ENCODE measurements around the gene AIF1. TPM values are rescaled to one million over a fixed set of nuclear protein-coding genes. Genes with fewer than 3 reads are reported as not detected.

AIF1 gene
- polyA plus RNA-seq, 1 donor, result 57.1 TPM

GRCh38 chr6:31621320-31621939 is 6.4 kb downstream of the AIF1 start:
- peak overlapping the region; percentile 95 for H3K27ac ChIP-seq (ENCODE audit: low read length)
- WGBS (ENCODE audit: insufficient coverage, low lambda C conversion rate), result 4% methylated on average over 9 of the region's 15 CpGs
- H3K4me1 ChIP-seq (ENCODE audit: control insufficient read depth, insufficient read depth, low read length), result peaks cover 16% of the 10 kb centered on the region
- DNase-seq, result peak in 1 of 2 donors; percentile 28
- peaks cover 39% of the 10 kb centered on the region for H3K36me3 ChIP-seq (ENCODE audit: control insufficient read depth, insufficient read depth, low read length)
- peak overlapping the region; percentile 92 for H3K4me3 ChIP-seq (ENCODE audit: low read length)
- H3K9me3 ChIP-seq (ENCODE audit: control insufficient read depth, low read depth, low read length), result no peaks in the 10 kb centered on the region
- no peaks in the 10 kb centered on the region for H3K27me3 ChIP-seq (ENCODE audit: control insufficient read depth, insufficient read depth, low read length)

GRCh38 chr6:31621991-31622390 is 7.0 kb downstream of the AIF1 start:
- WGBS (ENCODE audit: insufficient coverage, low lambda C conversion rate), result 0% methylated on average over 1 of the region's 4 CpGs
- DNase-seq, result peak in 1 of 2 donors; percentile 31
- Histone ChIP-seq H3K36me3 (ENCODE audit: control insufficient read depth, insufficient read depth, low read length) (peaks cover 45% of the 10 kb centered on the region), H3K27me3 (ENCODE audit: control insufficient read depth, insufficient read depth, low read length) (no peaks in the 10 kb centered on the region), H3K4me3 (ENCODE audit: low read length) (peak overlapping the region; percentile 92), H3K4me1 (ENCODE audit: control insufficient read depth, insufficient read depth, low read length) (peaks cover 16% of the 10 kb centered on the region), H3K9me3 (ENCODE audit: control insufficient read depth, low read depth, low read length) (no peaks in the 10 kb centered on the region), H3K27ac (ENCODE audit: low read length) (peak overlapping the region; percentile 95)

GRCh38 chr6:31622684-31623091 is 7.7 kb downstream of the AIF1 start:
- no peak overlapping the region for H3K4me3 ChIP-seq (ENCODE audit: low read length)
- no peak overlapping the region for H3K27ac ChIP-seq (ENCODE audit: low read length)
- WGBS (ENCODE audit: insufficient coverage, low lambda C conversion rate), result no CpG with 5 or more reads among the region's 10 CpGs
- H3K9me3 ChIP-seq (ENCODE audit: control insufficient read depth, low read depth, low read length), result no peaks in the 10 kb centered on the region
- H3K27me3 ChIP-seq (ENCODE audit: control insufficient read depth, insufficient read depth, low read length), result no peaks in the 10 kb centered on the region
- peaks cover 52% of the 10 kb centered on the region for H3K36me3 ChIP-seq (ENCODE audit: control insufficient read depth, insufficient read depth, low read length)
- DNase-seq, result no peak
- H3K4me1 ChIP-seq (ENCODE audit: control insufficient read depth, insufficient read depth, low read length), result peaks cover 16% of the 10 kb centered on the region

- H3K9me3 ChIP-seq (ENCODE audit: control insufficient read depth, low read depth, low read length), result no peaks in the 10 kb centered on the region
- no CpG with 5 or more reads among the region's 10 CpGs for WGBS (ENCODE audit: insufficient coverage, low lambda C conversion rate)
- H3K4me1 ChIP-seq (ENCODE audit: control insufficient read depth, insufficient read depth, low read length), result peaks cover 16% of the 10 kb centered on the region
- no peak overlapping the region for H3K27ac ChIP-seq (ENCODE audit: low read length)
- no peak for DNase-seq
- no peak overlapping the region for H3K4me3 ChIP-seq (ENCODE audit: low read length)
- H3K36me3 ChIP-seq (ENCODE audit: control insufficient read depth, insufficient read depth, low read length), result peaks cover 66% of the 10 kb centered on the region
- H3K27me3 ChIP-seq (ENCODE audit: control insufficient read depth, insufficient read depth, low read length), result no peaks in the 10 kb centered on the region
Measured at GRCh38 chr6:31624070-31624469, 9.0 kb downstream of the AIF1 start.

GRCh38 chr6:31626952-31627351 is 11.9 kb downstream of the AIF1 start:
- WGBS (ENCODE audit: insufficient coverage, low lambda C conversion rate), result 100% methylated on average over 1 of the region's 10 CpGs
- H3K27me3 ChIP-seq (ENCODE audit: control insufficient read depth, insufficient read depth, low read length), result no peaks in the 10 kb centered on the region
- H3K36me3 ChIP-seq (ENCODE audit: control insufficient read depth, insufficient read depth, low read length), result peaks cover 93% of the 10 kb centered on the region
- no peak overlapping the region for H3K4me3 ChIP-seq (ENCODE audit: low read length)
- H3K9me3 ChIP-seq (ENCODE audit: control insufficient read depth, low read depth, low read length), result no peaks in the 10 kb centered on the region
- no peak overlapping the region for H3K27ac ChIP-seq (ENCODE audit: low read length)
- DNase-seq, result no peak
- H3K4me1 ChIP-seq (ENCODE audit: control insufficient read depth, insufficient read depth, low read length), result peaks cover 9% of the 10 kb centered on the region

GRCh38 chr6:31627690-31628287 is 12.8 kb downstream of the AIF1 start:
- Histone ChIP-seq H3K36me3 (ENCODE audit: control insufficient read depth, insufficient read depth, low read length) (peaks cover 96% of the 10 kb centered on the region), H3K4me1 (ENCODE audit: control insufficient read depth, insufficient read depth, low read length) (peaks cover under 1% of the 10 kb centered on the region), H3K27me3 (ENCODE audit: control insufficient read depth, insufficient read depth, low read length) (no peaks in the 10 kb centered on the region), H3K4me3 (ENCODE audit: low read length) (no peak overlapping the region), H3K9me3 (ENCODE audit: control insufficient read depth, low read depth, low read length) (no peaks in the 10 kb centered on the region), H3K27ac (ENCODE audit: low read length) (no peak overlapping the region)
- no peak for DNase-seq
- no CpG with 5 or more reads among the region's 19 CpGs for WGBS (ENCODE audit: insufficient coverage, low lambda C conversion rate)

- Histone ChIP-seq H3K9me3 (ENCODE audit: control insufficient read depth, low read depth, low read length) (no peaks in the 10 kb centered on the region), H3K4me3 (ENCODE audit: low read length) (no peak overlapping the region), H3K27ac (ENCODE audit: low read length) (no peak overlapping the region), H3K27me3 (ENCODE audit: control insufficient read depth, insufficient read depth, low read length) (no peaks in the 10 kb centered on the region), H3K4me1 (ENCODE audit: control insufficient read depth, insufficient read depth, low read length) (no peaks in the 10 kb centered on the region), H3K36me3 (ENCODE audit: control insufficient read depth, insufficient read depth, low read length) (peaks cover 99% of the 10 kb centered on the region)
- DNase-seq, result no peak
- WGBS (ENCODE audit: insufficient coverage, low lambda C conversion rate), result 100% methylated on average over 1 of the region's 7 CpGs
Measured at GRCh38 chr6:31629014-31629413, 14.0 kb downstream of the AIF1 start.

GRCh38 chr6:31630177-31630934 is 15.3 kb downstream of the AIF1 start:
- 96% methylated on average over 4 of the region's 25 CpGs for WGBS (ENCODE audit: insufficient coverage, low lambda C conversion rate)
- Histone ChIP-seq H3K36me3 (ENCODE audit: control insufficient read depth, insufficient read depth, low read length) (peaks cover 99% of the 10 kb centered on the region), H3K27ac (ENCODE audit: low read length) (no peak overlapping the region), H3K4me3 (ENCODE audit: low read length) (no peak overlapping the region), H3K27me3 (ENCODE audit: control insufficient read depth, insufficient read depth, low read length) (no peaks in the 10 kb centered on the region), H3K4me1 (ENCODE audit: control insufficient read depth, insufficient read depth, low read length) (no peaks in the 10 kb centered on the region), H3K9me3 (ENCODE audit: control insufficient read depth, low read depth, low read length) (no peaks in the 10 kb centered on the region)
- no peak for DNase-seq

- peaks cover 99% of the 10 kb centered on the region for H3K36me3 ChIP-seq (ENCODE audit: control insufficient read depth, insufficient read depth, low read length)
- no peak for DNase-seq
- H3K27me3 ChIP-seq (ENCODE audit: control insufficient read depth, insufficient read depth, low read length), result no peaks in the 10 kb centered on the region
- no peak overlapping the region for H3K27ac ChIP-seq (ENCODE audit: low read length)
- H3K4me3 ChIP-seq (ENCODE audit: low read length), result no peak overlapping the region
- WGBS (ENCODE audit: insufficient coverage, low lambda C conversion rate), result no CpG with 5 or more reads among the region's 16 CpGs
- no peaks in the 10 kb centered on the region for H3K9me3 ChIP-seq (ENCODE audit: control insufficient read depth, low read depth, low read length)
- no peaks in the 10 kb centered on the region for H3K4me1 ChIP-seq (ENCODE audit: control insufficient read depth, insufficient read depth, low read length)
Measured at GRCh38 chr6:31631209-31631608, 16.2 kb downstream of the AIF1 start.

GRCh38 chr6:31631681-31632278 is 16.7 kb downstream of the AIF1 start:
- no peaks in the 10 kb centered on the region for H3K4me1 ChIP-seq (ENCODE audit: control insufficient read depth, insufficient read depth, low read length)
- no peak overlapping the region for H3K4me3 ChIP-seq (ENCODE audit: low read length)
- no peaks in the 10 kb centered on the region for H3K9me3 ChIP-seq (ENCODE audit: control insufficient read depth, low read depth, low read length)
- no peaks in the 10 kb centered on the region for H3K27me3 ChIP-seq (ENCODE audit: control insufficient read depth, insufficient read depth, low read length)
- 93% methylated on average over 3 of the region's 32 CpGs for WGBS (ENCODE audit: insufficient coverage, low lambda C conversion rate)
- H3K27ac ChIP-seq (ENCODE audit: low read length), result no peak overlapping the region
- peaks cover 99% of the 10 kb centered on the region for H3K36me3 ChIP-seq (ENCODE audit: control insufficient read depth, insufficient read depth, low read length)
- DNase-seq, result no peak

Measured in large intestine (tissue), 3 donors.